Neuronal stem cell (in vitro differentiated cells): ENCODE measurements around the gene RAC2.

Experiments used
- DNase-seq: peaks from one replicate; pipeline ENCODE4 v3.0.0-alpha.2; 2013; ENCODE audit warnings: low spot score
- H2AFZ ChIP-seq: one replicate; pipeline ENCODE4 v1.6.1; 2013; ENCODE audit warnings: mild to moderate bottlenecking, low read length, inconsistent platforms
- H2AK5ac ChIP-seq: 2 replicates; pipeline ENCODE4 v1.6.1; 2013; ENCODE audit warnings: low read depth, mild to moderate bottlenecking, inconsistent platforms, low read length, moderate library complexity, mixed read lengths
- H2BK120ac ChIP-seq: 2 replicates; pipeline ENCODE4 v1.6.1; 2013; ENCODE audit warnings: low read depth, mild to moderate bottlenecking, inconsistent platforms, low read length, moderate library complexity, mixed read lengths
- H2BK12ac ChIP-seq: one replicate; pipeline ENCODE4 v1.6.1; 2013; ENCODE audit warnings: low read length, inconsistent platforms
- H2BK15ac ChIP-seq: 2 replicates; pipeline ENCODE4 v1.6.1; 2013; ENCODE audit warnings: mild to moderate bottlenecking, low read length, inconsistent platforms, mixed read lengths
- H2BK5ac ChIP-seq: one replicate; pipeline ENCODE4 v1.6.1; 2013; ENCODE audit warnings: inconsistent platforms, mild to moderate bottlenecking, low read length, moderate library complexity
- H3K14ac ChIP-seq: one replicate; pipeline ENCODE4 v1.6.1; 2013; ENCODE audit warnings: low read length, inconsistent platforms
- H3K18ac ChIP-seq: 2 replicates; pipeline ENCODE4 v1.6.1; 2013; ENCODE audit warnings: low read length, inconsistent platforms
- H3K23ac ChIP-seq: 2 replicates; pipeline ENCODE4 v1.6.1; 2013; ENCODE audit warnings: low read depth, mild to moderate bottlenecking, mixed read lengths, low read length, inconsistent platforms; ENCODE audit not compliant: poor library complexity
- H3K27ac ChIP-seq: replicated peaks from 3 replicates; pipeline ENCODE4 v1.5.1; 2013; ENCODE audit warnings: low read length, inconsistent platforms
- H3K27me3 ChIP-seq, 3 experiments: 2 replicates each; pipeline ENCODE4 v1.6.1; 2013; ENCODE audit warnings: low read length in 3 of 3, mild to moderate bottlenecking in 2 of 3, inconsistent platforms in 1 of 3, low read depth in 1 of 3, mixed read lengths in 1 of 3, moderate library complexity in 1 of 3; ENCODE audit not compliant: control insufficient read depth in 3 of 3, insufficient read depth in 3 of 3
- H3K36me3 ChIP-seq, 2 donors: replicated peaks in 1 of 2; 2 replicates each; pipeline ENCODE4 v1.6.1; 2013; ENCODE audit warnings: low read length in 2 of 2; ENCODE audit not compliant: control insufficient read depth in 2 of 2, insufficient read depth in 2 of 2
- H3K4ac ChIP-seq: 2 replicates; pipeline ENCODE4 v1.6.1; 2013; ENCODE audit warnings: inconsistent platforms, mild to moderate bottlenecking, low read length, moderate library complexity
- H3K4me1 ChIP-seq, 2 donors: 1 replicate in 1 of 2; 2 replicates in 1 of 2; pipeline ENCODE4 v1.6.1; 2013; ENCODE audit warnings: low read length in 2 of 2, low read depth in 1 of 2; ENCODE audit not compliant: control insufficient read depth in 2 of 2, insufficient read depth in 1 of 2
- H3K4me2 ChIP-seq: one replicate; pipeline ENCODE4 v1.6.1; 2013; ENCODE audit warnings: mild to moderate bottlenecking, low read length, inconsistent platforms; ENCODE audit not compliant: insufficient read depth, poor library complexity, severe bottlenecking
- H3K4me3 ChIP-seq, 2 donors: 2 replicates each; pipeline ENCODE4 v1.5.1; 2013; ENCODE audit warnings: low read length in 2 of 2, mild to moderate bottlenecking in 2 of 2, inconsistent platforms in 1 of 2, moderate library complexity in 1 of 2
- H3K79me1 ChIP-seq: one replicate; pipeline ENCODE4 v1.6.1; 2013; ENCODE audit warnings: low read depth, mild to moderate bottlenecking, inconsistent platforms, low read length, moderate library complexity
- H3K9ac ChIP-seq: one replicate; pipeline ENCODE4 v1.6.1; 2013; ENCODE audit warnings: mild to moderate bottlenecking, low read depth, low read length, inconsistent platforms; ENCODE audit not compliant: poor library complexity
- H3K9me3 ChIP-seq, 2 donors: replicated peaks in 1 of 2; 2 replicates each; pipeline versions ENCODE3 to v1.6.1; 2013; ENCODE audit warnings: low read length in 2 of 2, mild to moderate bottlenecking in 2 of 2, inconsistent platforms in 1 of 2, low read depth in 1 of 2, mixed read lengths in 1 of 2, moderate library complexity in 1 of 2; ENCODE audit not compliant: control insufficient read depth in 2 of 2, insufficient read depth in 1 of 2
- H4K8ac ChIP-seq: one replicate; pipeline ENCODE4 v1.6.1; 2013; ENCODE audit warnings: low read depth, mild to moderate bottlenecking, inconsistent platforms, low read length, moderate library complexity
- H4K91ac ChIP-seq: one replicate; pipeline ENCODE4 v1.6.1; 2013; ENCODE audit warnings: low read length, low read depth, mild to moderate bottlenecking, inconsistent platforms; ENCODE audit not compliant: poor library complexity
- WGBS, 2 donors: extraction: QIAGEN DNeasy Blood & Tissue Kit; methylation state at CpG; one replicate each; pipeline ENCODE4 v1.1.7; 2013; ENCODE audit warnings: missing lambda C conversion rate in 2 of 2, mixed read lengths in 1 of 2; ENCODE audit not compliant: insufficient read length in 2 of 2, insufficient replicate concordance in 1 of 2; ENCODE audit errors: extremely low coverage in 2 of 2; 5-methylcytosine and 5-hydroxymethylcytosine counted together

Gene RAC2

GRCh38 chr22:37239336-37240239 is 4.5 kb downstream of the RAC2 start:
- no peak overlapping the region for H3K9ac ChIP-seq
- H3K4me1 ChIP-seq: peaks cover 9 to 10% of the 10 kb centered on the region in 2 donors

GRCh38 chr22:37237371-37238268 is 6.4 kb downstream of the RAC2 start:
- no peak overlapping the region for H2AFZ ChIP-seq
- no peak overlapping the region for H3K14ac ChIP-seq
- H3K4me2 ChIP-seq: no peak overlapping the region
- H3K9ac ChIP-seq: peak overlapping the region; percentile 30
- peak overlapping the region; percentile 78 for H2AK5ac ChIP-seq
- H2BK15ac ChIP-seq: no peak overlapping the region
- no peak overlapping the region for H3K4me3 ChIP-seq
- H3K27ac ChIP-seq: no peak overlapping the region
- H4K8ac ChIP-seq: peak overlapping the region; percentile 45
- no peaks in the 10 kb centered on the region for H3K9me3 ChIP-seq
- H3K23ac ChIP-seq: no peak overlapping the region
- H4K91ac ChIP-seq: no peak overlapping the region
- no peaks in the 10 kb centered on the region for H3K79me1 ChIP-seq
- no peak overlapping the region for H2BK120ac ChIP-seq
- WGBS, 2 donors: no CpG with 5 or more reads among the region's 20 CpGs
- no peaks in the 10 kb centered on the region for H3K36me3 ChIP-seq
- H3K18ac ChIP-seq: peak overlapping the region; percentile 52
- H2BK12ac ChIP-seq: no peak overlapping the region
- peaks cover 0 to 39% (median 0%) of the 10 kb centered on the region in 3 experiments for H3K27me3 ChIP-seq
- no peak overlapping the region for H3K4ac ChIP-seq
- peaks cover 6% of the 10 kb centered on the region in 2 donors for H3K4me1 ChIP-seq
- no peak for DNase-seq
- H2BK5ac ChIP-seq: peak overlapping the region; percentile 50

More at GRCh38 chr22:37239336-37240239, 4.5 kb downstream of the RAC2 start:
- H3K36me3 ChIP-seq: no peaks in the 10 kb centered on the region
- no peak overlapping the region for H2AK5ac ChIP-seq
- H2AFZ ChIP-seq: no peak overlapping the region
- no peak overlapping the region for H2BK12ac ChIP-seq
- no peaks in the 10 kb centered on the region for H3K79me1 ChIP-seq
- no peak overlapping the region for H4K8ac ChIP-seq
- H3K27me3 ChIP-seq: peaks cover 0 to 23% (median 0%) of the 10 kb centered on the region in 3 experiments
- no peak overlapping the region for H3K18ac ChIP-seq
- H3K9me3 ChIP-seq: no peaks in the 10 kb centered on the region
- no peak overlapping the region for H4K91ac ChIP-seq
- no peak overlapping the region for H3K4me3 ChIP-seq
- WGBS, 2 donors: no CpG with 5 or more reads among the region's 10 CpGs
- H3K4ac ChIP-seq: no peak overlapping the region
- H2BK5ac ChIP-seq: no peak overlapping the region
- no peak overlapping the region for H3K4me2 ChIP-seq
- no peak overlapping the region for H2BK120ac ChIP-seq
- H2BK15ac ChIP-seq: no peak overlapping the region
- H3K23ac ChIP-seq: no peak overlapping the region
- H3K27ac ChIP-seq: no peak overlapping the region
- H3K14ac ChIP-seq: no peak overlapping the region
- DNase-seq: no peak

- Histone ChIP-seq H2AK5ac (peak overlapping the region; percentile 74), H3K27me3 (peaks cover 0 to 52% (median 0%) of the 10 kb centered on the region in 3 experiments), H2BK15ac (peak overlapping the region; percentile 21), H4K8ac (no peak overlapping the region), H2BK120ac (peak overlapping the region; percentile 69), H4K91ac (no peak overlapping the region), H3K4me3 (no peak overlapping the region), H3K4ac (no peak overlapping the region), H3K4me1 (peaks cover 0 to 3% of the 10 kb centered on the region in 2 donors), H3K79me1 (no peaks in the 10 kb centered on the region), H3K23ac (no peak overlapping the region), H3K18ac (no peak overlapping the region), H3K36me3 (no peaks in the 10 kb centered on the region), H3K27ac (no peak overlapping the region), H3K9ac (no peak overlapping the region), H3K9me3 (no peaks in the 10 kb centered on the region), H3K14ac (no peak overlapping the region), H2BK12ac (no peak overlapping the region), H2BK5ac (no peak overlapping the region), H3K4me2 (no peak overlapping the region), H2AFZ (no peak overlapping the region)
- DNase-seq: no peak
- WGBS, 2 donors: no CpG with 5 or more reads among the region's 3 CpGs
These were observed 8.0 kb downstream of the RAC2 start for GRCh38 chr22:37235897-37236607.
